CD4-positive, alpha-beta T cell treated with Interleukin-2 at 100 ng/mL for 4 hours (primary cell): ENCODE data around the gene ENOX1.

ENCODE experiments used
- DNase-seq: peaks from one replicate; pipeline ENCODE4 v3.0.0-alpha.2; 2020; ENCODE audit warnings: low spot score

ENOX1 gene

DNA sequence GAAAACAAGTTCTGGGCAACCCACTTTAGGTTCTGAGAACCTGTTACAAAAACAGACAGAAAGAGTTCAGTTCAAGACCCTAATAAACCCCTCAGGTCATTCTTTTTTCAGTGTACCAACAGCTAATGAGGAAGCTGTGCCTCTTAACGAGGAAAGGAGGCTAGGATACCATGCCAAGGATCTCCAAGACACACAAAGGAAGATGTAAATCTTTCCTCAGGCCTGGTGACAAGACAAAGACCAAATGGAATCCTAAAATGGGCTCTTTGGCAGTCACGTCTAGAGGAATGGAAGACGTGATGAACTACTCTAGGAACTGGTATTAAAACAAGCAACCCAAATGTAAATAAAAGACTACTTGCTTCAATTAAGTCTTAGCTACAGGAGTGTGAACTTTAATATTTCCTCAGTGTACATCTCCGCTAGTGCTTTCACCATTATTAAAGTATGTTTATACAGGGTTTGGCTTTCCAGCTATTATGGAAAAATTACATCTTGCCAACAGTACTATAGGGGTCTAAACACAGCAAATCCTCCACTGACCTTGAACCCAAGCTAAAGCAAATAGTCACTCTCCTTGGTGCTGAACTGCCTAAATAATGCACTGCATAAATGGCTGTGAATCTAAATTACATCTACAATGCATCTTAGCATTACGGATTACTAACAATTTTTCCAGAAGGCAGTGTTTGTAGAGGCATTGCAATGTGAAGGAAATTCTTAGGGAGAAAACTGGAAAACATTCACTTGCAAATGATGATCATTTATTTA is 42.3 kb downstream of the ENOX1 start:
- no peak for DNase-seq

DNA sequence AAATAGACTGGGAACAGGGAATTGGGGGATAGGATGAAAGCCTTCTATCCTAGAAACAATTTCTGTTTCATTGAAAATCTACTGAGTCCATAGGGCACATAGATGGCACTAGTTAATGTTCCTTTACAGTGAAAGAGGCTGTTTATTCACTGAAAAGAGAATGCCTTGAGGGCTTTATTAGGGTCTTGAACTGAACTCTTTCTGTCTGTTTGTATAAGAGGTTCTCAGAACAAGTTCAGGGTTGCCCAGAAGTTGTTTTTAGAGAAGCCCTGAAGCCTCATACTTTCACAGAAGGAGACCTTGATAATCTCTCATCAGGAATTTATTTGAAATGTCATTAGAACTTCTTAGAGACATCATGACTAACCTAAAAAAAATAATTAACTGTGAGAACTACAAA is 43.9 kb downstream of the ENOX1 start:
- no peak for DNase-seq

DNA sequence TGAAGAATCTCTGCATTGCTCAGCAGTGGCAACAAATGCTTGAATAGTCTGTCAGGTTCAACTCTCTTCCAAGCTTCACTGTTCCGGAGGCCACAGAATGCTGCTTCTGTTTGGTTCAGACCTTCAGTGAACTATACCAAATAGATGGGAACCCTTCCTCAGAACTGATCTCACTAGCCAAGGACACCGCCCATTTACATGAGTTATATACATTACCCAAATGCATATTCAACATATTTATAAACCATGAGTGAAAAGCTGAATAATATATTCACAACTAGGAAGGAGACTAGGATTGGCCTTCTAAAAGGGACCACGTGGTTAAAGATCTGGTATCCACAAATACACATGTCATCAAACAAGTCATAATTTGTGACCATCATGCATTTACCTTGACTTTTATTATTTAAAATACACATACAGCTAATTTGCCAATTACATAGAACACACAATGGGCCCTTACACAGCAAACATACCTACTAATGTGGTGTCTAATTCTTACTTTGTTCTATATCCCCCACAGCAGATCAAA is 49.3 kb downstream of the ENOX1 start:
- DNase-seq = no peak

DNA sequence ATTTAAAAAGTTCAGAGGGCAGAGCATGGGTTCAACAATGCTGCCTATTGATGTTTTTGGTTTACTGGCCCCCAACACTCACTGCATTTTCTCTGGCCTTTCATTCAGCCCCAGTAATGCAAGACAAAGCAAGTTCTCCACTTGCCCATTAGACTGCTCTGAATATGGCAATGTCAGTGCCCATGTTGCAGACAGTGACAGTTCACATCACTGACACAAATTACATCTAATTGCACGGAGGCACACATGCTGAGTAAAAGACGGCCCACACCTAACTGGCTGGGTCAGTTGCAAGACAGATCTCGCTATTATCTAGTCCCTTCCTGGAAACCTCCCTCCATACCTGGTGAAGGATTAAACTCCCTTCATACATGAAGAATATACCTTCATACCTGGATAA is 54.0 kb downstream of the ENOX1 start:
- no peak for DNase-seq

DNA sequence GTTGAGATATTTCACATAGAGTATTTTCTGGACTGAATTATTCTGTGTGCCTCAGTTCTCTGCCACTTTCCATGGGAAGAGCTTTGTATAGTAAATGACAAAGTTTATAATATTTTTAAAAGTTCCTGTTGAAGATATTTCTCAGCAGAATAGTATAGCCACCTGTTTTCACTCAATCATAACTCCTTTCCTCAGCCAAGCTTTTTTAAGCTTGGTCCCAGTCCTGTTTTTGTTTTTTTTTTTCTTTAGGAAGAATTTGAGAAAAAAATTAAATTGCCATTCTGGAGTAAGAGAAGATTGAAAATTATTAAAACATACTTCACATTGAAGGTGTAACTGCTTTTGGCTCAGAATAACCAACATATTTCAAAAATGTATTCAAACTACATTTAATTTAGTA is 55.5 kb downstream of the ENOX1 start:
- DNase-seq = no peak

DNA sequence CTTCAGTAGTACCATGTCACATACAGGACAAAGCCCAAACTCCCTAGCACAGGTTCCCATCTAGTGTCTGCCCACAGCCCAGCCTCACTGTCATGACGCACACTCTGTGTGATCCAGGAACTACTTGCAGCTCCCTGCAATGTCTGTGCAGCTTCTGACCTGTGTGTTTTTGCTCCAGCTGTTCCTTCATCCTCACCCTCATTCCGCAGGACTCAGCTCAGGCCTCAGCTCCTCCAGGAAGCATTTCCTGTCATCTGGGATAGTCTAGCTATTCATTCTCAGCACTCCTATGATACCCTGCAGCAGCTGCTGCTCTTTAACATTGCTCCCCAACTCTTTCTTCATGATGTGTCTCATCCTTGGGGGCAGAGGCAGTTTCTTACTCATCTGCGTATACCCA is 56.1 kb downstream of the ENOX1 start:
- DNase-seq = no peak

DNA sequence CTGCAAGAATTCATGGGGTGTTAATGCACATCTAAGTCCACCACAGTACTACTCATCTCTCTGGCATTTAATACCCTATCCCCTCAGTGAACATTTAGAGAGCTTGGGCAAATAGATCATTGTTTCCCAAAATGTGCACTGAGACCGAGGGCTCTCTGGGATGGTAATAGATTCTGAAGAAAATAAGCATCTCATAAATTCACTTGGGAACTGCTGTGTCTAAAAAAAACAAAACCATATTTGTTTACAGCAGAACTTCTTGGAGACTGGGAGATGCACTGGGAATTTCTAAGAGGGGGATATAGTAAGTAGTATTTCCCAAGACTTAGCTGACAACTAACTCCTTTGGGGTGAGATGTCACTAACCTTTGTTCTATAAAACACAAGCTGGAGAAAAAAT is 58.4 kb downstream of the ENOX1 start:
- DNase-seq = no peak

DNA sequence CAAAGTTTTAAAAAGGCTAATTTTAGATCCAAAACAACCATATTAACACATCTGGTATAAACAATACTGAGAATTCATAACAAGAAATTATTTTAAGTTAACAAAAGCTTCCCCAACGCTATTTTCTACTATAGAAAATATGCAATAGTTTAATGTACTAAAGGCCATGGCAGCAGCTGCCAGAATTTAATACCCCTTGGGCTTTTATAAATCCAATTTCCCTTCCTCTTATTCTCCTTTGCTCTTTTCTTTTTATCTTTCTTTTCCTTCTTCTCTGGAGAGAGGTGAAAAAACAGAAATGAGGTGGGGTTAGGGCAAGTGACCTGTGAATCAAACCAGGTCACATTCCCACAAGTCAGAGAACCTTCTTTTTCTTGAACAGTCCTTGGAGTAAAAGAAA is 58.9 kb downstream of the ENOX1 start:
- no peak for DNase-seq

DNA sequence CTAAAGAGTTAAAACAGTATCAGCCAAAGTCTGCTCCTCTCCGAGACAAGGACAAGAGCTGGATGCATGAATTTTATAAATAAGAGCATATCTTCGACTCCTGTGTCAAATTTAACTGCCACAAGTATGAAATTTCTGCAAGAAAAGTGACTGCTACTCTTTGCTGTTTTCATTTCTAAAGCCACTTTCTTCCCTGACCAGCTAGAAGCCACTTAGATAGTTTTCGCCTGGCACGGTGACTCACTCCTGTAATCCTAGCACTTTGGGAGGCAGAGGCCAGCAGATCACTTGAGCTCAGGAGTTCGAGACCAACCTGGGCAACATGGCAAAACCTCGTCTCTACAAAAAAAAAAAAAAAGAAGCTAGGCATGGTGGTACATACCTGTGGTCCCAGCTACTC is 61.3 kb downstream of the ENOX1 start:
- DNase-seq = no peak

DNA sequence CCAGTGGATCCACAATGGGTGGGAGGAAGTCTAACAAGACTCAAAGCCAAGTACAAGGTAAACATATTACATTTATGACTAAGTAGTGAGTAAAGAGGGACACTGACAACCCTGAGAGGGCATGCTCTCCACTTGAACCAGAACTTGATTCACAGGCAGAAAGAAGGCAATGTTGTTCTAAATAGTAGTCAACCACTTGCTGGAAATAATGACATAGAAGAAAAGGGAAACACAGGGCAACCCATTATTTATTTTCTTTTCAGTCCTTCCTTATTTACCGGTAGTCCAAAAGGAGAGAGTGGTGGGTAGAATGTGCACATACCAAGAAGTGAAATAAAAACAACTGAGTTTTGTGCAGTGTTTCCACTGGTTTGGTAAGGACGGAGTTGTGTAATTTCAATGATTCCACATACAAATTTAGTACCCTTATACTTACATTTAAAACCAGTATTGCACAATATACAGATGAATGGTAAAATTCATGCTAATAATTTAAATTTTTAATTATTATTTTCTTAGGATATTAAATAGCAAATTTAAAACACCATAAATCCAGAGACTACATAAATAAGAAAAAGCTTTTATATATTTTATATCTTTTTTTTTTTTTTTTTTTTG is 65.9 kb downstream of the ENOX1 start:
- no peak for DNase-seq

DNA sequence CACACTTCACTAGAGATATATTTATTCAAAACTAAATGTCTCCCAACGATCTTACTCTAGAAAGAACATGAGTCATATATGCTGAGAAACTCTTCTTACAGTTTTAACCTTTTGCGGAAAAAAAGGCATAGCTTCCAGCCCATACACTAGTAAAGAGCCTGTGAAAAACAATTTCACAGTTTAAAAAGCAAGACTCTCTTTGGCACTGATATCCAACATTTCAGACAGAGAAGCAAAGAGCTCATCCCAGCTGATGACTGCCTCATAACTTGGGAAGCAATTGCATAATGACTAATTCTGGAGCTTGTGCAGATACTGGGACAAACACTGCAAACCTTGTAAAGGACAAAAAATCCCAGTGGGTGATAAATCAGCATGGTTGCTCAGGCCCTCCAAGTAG is 88.0 kb downstream of the ENOX1 start:
- no peak for DNase-seq

DNA sequence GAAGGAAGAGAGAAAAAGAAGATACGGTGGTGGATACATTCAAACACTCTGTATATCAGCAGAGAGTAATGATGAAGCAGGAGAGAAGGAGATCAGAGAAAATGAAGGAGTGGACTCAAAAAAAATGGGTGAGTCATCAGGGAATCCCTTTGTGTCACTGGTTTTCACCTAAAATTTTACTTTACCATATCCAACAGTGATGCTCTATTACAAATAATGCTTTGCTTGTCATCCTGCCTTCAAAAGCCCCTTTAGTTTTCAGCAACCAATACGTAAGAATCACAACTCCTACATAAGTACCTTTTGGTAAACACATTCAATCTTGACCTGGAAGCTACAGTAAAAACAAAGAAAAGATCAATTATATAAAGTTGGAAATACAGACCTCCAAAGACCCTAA is 88.8 kb downstream of the ENOX1 start:
- no peak for DNase-seq

DNA sequence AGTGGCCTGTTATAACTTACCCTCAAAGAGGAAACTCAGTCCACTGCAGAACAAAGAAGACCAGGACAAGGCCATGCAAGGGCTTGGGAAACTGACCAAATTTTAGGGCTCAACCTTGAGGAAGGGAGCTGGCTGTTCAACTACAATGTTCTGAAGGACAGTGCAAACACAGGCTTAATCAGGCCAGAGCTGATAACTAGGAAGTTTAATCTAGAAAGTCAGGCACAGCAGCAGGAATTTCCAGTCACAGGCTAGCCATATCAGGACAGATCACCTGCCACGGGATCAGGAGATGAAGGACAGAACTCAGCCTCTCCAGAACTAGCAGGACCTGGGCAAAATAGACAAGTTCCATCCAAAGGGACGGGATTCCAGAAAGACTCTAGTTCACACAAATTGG is 89.4 kb downstream of the ENOX1 start:
- DNase-seq = no peak

DNA sequence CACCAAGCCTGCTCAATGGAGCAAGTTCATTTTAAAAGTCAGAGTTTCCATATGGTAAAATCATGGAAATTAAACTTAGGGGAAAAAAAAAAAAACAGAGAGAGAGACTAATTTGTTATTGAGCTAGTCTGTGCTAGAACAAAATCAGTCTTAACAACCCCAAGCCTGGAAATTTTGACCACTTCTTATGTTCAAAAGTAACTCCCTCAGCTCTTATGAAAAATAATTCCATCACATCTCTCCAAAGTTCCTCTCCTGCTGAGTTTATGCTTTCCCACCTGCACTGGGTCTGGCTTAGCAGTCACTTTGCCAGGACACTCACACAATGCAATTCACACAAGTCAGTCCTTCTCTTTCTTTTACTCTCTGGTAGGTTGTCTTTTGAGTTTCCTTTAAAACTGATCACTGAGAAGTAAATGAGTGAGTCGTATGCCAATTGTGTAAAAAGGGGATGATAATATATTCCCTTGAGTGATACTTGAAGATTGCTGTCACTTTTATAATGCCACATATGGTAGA is 92.6 kb downstream of the ENOX1 start:
- no peak for DNase-seq

DNA sequence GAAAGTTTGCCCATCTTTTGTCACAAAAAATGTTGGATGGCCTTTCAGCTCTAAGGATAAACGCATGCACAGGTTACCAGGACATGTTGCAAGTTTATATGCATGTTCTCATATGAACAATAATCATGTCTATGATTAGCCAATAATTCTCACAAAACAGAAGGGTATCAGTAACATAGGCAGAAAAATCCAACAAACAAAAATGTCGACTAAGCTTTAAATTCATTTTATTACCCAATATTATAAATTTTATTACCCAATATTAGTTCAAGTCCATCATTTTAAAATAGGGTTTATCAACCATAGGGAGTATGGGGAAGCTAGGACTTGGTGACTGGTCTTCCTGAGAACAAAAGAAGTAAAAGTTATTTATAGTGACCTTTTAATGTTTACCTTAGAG is 93.1 kb downstream of the ENOX1 start:
- no peak for DNase-seq

DNA sequence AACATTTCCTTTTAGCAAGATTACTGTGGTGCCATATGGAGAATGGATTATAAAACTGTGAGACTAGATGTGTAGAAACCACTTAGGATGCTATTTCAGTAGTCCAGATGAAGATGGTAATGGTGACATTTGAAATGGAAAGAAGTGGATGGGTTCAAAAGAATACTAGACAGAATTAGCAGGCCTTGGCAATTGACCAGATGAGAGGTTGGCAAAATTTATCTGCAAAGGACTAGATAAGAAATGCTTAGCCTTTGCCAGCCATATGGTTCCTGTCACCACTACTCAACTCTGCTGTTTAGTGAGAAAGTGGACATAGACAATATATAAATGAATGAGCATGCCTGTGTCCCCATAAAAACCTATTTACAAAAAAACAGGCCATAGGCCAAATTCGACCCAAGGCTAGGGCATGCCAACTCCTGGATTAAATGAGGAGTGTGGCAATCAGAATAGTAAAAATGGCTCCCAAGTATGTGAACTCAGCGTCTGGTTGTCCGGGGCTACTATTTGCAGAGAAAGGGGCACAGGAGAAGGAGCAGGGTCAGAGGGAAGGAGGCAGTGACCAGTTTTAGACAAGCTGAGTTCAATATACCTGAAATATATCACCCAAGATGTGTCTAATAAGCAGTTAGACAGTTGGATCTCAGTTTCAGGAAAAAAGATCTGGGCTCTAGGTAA is 98.4 kb downstream of the ENOX1 start:
- DNase-seq = no peak

DNA sequence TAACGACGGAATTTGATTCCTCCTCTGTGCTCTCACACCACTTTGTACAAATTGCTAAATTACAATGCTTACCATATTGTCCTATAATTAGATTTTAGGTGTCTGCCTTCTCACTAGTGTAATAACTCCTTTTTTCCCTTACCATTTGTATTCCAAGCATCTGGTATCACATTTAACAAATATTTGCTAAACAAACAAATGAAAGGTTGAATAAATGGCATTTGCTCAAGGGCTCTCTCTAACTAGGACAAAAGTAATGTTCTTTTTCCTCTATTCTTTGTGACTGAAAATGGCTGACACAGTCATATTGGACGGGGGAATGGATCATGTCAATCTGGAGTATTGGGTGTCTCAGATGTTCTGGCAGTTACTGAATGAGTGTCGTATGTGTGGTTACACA is 99.7 kb downstream of the ENOX1 start:
- DNase-seq = no peak

DNA sequence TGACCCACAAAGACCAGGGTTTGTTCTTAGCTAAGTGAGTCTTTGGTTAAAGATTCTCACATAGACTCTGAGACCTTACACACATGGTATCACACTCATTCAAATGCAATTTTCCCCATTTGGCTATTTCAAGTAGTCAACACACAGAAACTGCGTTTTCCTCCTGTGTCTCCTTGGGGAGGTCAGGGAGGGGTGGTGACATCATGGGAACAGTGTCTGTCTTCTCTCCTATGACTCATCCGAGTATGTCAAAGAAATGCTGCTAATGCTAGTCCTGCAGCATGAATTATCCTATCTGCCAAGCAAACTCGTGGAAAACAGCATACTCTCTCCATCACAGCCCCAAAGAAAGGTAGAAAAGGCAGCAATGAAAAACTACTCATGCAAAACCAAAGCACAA is 100.2 kb downstream of the ENOX1 start:
- DNase-seq = no peak

DNA sequence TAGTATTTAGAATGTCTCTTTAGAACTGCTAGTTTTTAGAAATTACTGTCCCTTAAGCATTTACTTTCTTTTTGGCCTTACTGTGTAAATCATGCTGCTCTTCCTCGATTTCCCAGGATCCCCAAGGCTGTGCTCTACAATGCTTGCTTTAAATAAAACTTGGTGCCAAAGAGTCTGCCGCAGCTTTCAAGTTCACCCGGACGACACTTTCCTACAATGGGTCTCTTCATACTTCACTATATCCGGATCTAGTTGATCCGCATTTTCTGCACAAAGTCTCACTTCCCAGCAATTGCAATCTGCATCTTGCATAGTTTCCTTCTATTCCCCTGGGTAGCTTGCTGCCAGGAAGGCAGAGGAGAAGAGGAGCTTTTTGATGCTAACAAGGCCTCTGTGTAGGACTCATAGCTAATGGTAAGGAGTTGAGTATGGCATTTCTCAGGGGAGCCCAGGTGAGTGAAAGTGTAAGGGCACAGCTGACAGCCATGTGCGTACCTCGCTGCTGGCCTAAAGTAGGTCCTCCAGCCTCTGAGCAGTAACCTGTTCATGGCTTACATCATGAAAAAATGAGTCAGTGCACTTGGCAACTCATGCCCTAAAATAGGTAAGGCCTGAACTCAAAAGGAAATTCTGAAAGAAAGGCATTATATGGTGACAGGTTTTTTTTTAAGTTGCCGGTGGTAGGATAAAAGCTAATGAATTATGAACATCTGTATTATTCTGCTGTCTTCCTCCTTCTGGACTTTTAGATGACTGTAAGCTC is 101.6 kb downstream of the ENOX1 start:
- DNase-seq = no peak

DNA sequence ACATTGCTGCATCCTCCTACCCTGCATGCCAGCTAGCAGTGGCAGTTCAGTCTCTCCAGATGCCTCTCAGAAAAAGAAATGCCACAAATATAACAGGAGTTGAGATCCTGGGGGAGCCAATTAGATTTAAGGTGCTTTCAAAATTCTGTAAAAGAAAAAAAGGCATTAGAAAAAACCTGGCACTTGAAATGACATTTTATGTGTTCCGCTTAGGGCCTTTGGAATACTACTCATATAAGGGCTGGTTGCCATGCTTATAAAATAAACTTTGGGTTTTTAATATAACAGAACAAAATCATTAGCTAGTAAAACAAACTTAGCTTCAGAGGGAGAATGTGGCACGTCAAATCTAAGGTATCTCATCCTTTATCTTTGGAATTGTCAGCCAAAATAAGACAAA is 104.1 kb downstream of the ENOX1 start:
- DNase-seq = no peak

DNA sequence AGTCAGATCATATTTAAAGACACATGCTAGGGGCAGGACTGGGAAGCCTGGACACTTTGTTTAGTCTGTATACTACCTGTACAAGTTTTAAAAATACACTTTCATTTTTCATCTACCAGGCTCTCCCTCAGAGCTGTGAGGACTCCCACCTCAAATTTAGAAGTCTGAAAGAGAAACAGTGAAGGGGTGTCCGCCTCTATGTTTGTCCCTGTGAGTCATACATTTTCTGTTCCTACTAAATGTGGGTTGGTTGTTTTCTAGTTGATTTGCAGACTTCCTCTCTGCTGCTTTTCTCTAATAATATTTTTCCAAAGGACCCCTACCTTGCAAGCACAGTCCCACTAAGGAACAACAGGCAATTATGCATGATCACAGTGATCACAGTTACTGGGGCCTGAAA is 110.5 kb downstream of the ENOX1 start:
- DNase-seq = no peak

DNA sequence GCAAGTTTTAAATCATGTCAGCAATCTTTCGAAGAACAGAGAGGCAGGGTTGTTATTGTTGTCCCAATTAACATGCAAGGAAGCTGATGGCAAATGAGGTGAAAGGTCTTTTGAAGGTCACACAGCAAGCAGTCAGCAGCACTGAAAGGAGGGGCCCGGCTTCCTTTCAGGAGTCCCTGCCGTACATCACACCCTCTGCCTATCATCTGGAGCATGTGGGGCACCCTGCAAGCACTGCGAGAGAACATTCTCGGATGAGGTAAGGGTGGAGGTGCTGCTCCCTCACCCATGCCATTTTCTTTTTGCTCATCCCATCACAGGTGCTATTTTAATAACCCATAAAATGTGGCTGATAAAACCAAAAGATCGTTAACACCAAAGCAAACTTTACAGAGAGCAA is 111.2 kb downstream of the ENOX1 start:
- DNase-seq = no peak
